Left lung (tissue), 10 donors: ENCODE data around the gene UNC5A. TPM values are rescaled to one million over a fixed set of nuclear protein-coding genes. Genes with fewer than 3 reads are reported as not detected.

ENCODE experiments used
- ATAC-seq: fragments of 200-7000 bp; cut with Tn5 transposase; one replicate; pipeline ENCODE4 v1.9.1; 2020; ENCODE audit warnings: moderate library complexity
- DNase-seq, 4 donors: peaks; one replicate each; pipeline ENCODE4 v3.0.0-alpha.2; 2013 to 2020
- H3K27ac ChIP-seq, 2 donors: fragments of 200-600 bp; sonication (generic) in 1 of 2; one replicate each; pipeline versions ENCODE4 v1.5.0 to v1.8.0; 2020 to 2021
- H3K27me3 ChIP-seq, 2 donors: fragments of 200-600 bp; sonication (generic) in 1 of 2; one replicate each; pipeline versions ENCODE4 v1.5.0 to v1.8.0; 2020 to 2021
- H3K36me3 ChIP-seq, 2 donors: fragments of 200-600 bp; sonication (generic) in 1 of 2; one replicate each; pipeline versions ENCODE4 v1.5.0 to v1.8.0; 2020 to 2021
- H3K4me1 ChIP-seq, 2 donors: fragments of 200-600 bp; one replicate each; pipeline ENCODE4 v1.8.0; 2021
- H3K4me3 ChIP-seq, 2 donors: fragments of 200-600 bp; sonication (generic) in 1 of 2; one replicate each; pipeline versions ENCODE4 v1.5.0 to v1.8.0; 2020 to 2021; ENCODE audit warnings: mild to moderate bottlenecking in 1 of 2
- H3K9me3 ChIP-seq, 2 donors: fragments of 200-600 bp; sonication (generic) in 1 of 2; one replicate each; pipeline versions ENCODE4 v1.5.0 to v1.8.0; 2020 to 2021
- CTCF ChIP-seq, 2 donors: fragments of 200-600 bp; sonication (generic) in 1 of 2; IDR thresholded peaks; one replicate each; pipeline versions ENCODE4 v1.5.0 to v1.8.0; 2021; ENCODE audit warnings: antibody characterized with exemption in 2 of 2
- intact Hi-C, 2 donors: fragments of 100-400 bp; cut with DNase I; formaldehyde crosslinking; loops; one replicate each; pipeline versions ENCODE4 v1.11.2 to v1.14.2; 2022
- polyA plus RNA-seq, 6 donors: library from polyadenylated mRNA; unstranded; fragments of 120-200 nt; gene quantifications; one replicate each; pipeline ENCODE4 v1.2.1, GENCODE V29; 2013; ENCODE audit not compliant: insufficient read length in 6 of 6
- total RNA-seq, 2 donors: library from RNA; stranded (reverse); fragmentation: NEBNext Ultra II Directional; extraction: Animal tissue kit (Norgen Biotek cat#: 25700); gene quantifications; one replicate each; pipeline ENCODE4 v1.2.1, GENCODE V29; 2021
- donor health status: DM: no; HTN: yes; CAD: no.
- donor health status: DM: no; HTN: no; CAD: no.

Gene UNC5A
- total and polyA plus RNA-seq, 8 donors = 0.24 to 1.6 (median 1.0) TPM; not detected in 1

GRCh38 chr5:176906126-176906525 is 95.8 kb downstream of the UNC5A start:
- Histone ChIP-seq H3K4me1 (peaks cover under 1 to 55% of the 10 kb centered on the region in 2 donors), H3K4me3 (no peak overlapping the region), H3K27me3 (no peaks in the 10 kb centered on the region), H3K27ac (no peak overlapping the region), H3K36me3 (peaks cover 6 to 68% of the 10 kb centered on the region in 2 donors), H3K9me3 (no peaks in the 10 kb centered on the region)
- intact Hi-C loops = no loop called here
- TF ChIP-seq CTCF (IDR thresholded peaks at IDR 0.05) = no peak
- no peak for DNase-seq
- ATAC-seq = no peak

- H3K27ac ChIP-seq = no peak overlapping the region
- peaks cover 6 to 68% of the 10 kb centered on the region in 2 donors for H3K36me3 ChIP-seq
- DNase-seq (no peak), ATAC-seq (no peak)
- intact Hi-C loops = no loop called here
- H3K4me1 ChIP-seq = peaks cover 0 to 49% of the 10 kb centered on the region in 2 donors
- H3K27me3 ChIP-seq = no peaks in the 10 kb centered on the region
- no peak overlapping the region for H3K4me3 ChIP-seq
- no peaks in the 10 kb centered on the region for H3K9me3 ChIP-seq
- no peak for TF ChIP-seq CTCF (IDR thresholded peaks at IDR 0.05)
Measured at GRCh38 chr5:176906796-176907195, 96.4 kb downstream of the UNC5A start.

- ATAC-seq (no peak), DNase-seq (no peak)
- Histone ChIP-seq H3K9me3 (no peaks in the 10 kb centered on the region), H3K4me1 (peaks cover 0 to 29% of the 10 kb centered on the region in 2 donors), H3K36me3 (peaks cover 6 to 56% of the 10 kb centered on the region in 2 donors), H3K4me3 (no peak overlapping the region), H3K27ac (peak overlapping the region in 1 of 2 donors; percentile 38), H3K27me3 (no peaks in the 10 kb centered on the region)
- intact Hi-C loops = no loop called here
- no peak for TF ChIP-seq CTCF (IDR thresholded peaks at IDR 0.05)
Measured at GRCh38 chr5:176908675-176909368, 98.5 kb downstream of the UNC5A start.

GRCh38 chr5:176912115-176912514 is 101.8 kb downstream of the UNC5A start:
- TF ChIP-seq CTCF (IDR thresholded peaks at IDR 0.05) = no peak
- Histone ChIP-seq H3K4me3 (no peak overlapping the region), H3K9me3 (no peaks in the 10 kb centered on the region), H3K4me1 (peaks cover 0 to 28% of the 10 kb centered on the region in 2 donors), H3K27me3 (no peaks in the 10 kb centered on the region), H3K36me3 (peaks cover 6 to 23% of the 10 kb centered on the region in 2 donors), H3K27ac (no peak overlapping the region)
- no peak for DNase-seq
- no peak for ATAC-seq
- intact Hi-C loops = no loop called here

GRCh38 chr5:176915906-176916305 is 105.5 kb downstream of the UNC5A start:
- Histone ChIP-seq H3K4me3 (no peak overlapping the region), H3K4me1 (no peaks in the 10 kb centered on the region), H3K27me3 (no peaks in the 10 kb centered on the region), H3K9me3 (no peaks in the 10 kb centered on the region), H3K27ac (no peak overlapping the region), H3K36me3 (peaks cover 0 to 21% of the 10 kb centered on the region in 2 donors)
- TF ChIP-seq CTCF (IDR thresholded peaks at IDR 0.05) = no peak
- intact Hi-C loops = no loop called here
- ATAC-seq = peak; percentile 83
- peak in 1 of 4 donors; percentile 18 for DNase-seq
